H7 (cell line): ENCODE measurements around the gene HAUS7. TPM values are rescaled to one million over a fixed set of nuclear protein-coding genes. Genes with fewer than 3 reads are reported as not detected.
A peak's percentile ranks its signal among the peaks of the same experiment; 100 is the strongest.

Experiments used
- DNase-seq: peaks from one replicate; pipeline ENCODE4 v3.0.0; 2012
- H3K27me3 ChIP-seq: 2 replicates; pipeline ENCODE4 v1.6.0; 2011; ENCODE audit warnings: mild to moderate bottlenecking, low read length; ENCODE audit not compliant: control insufficient read depth, insufficient read depth
- H3K36me3 ChIP-seq: replicated peaks from 2 replicates; pipeline ENCODE4 v1.5.1; 2011; ENCODE audit warnings: low read length; ENCODE audit not compliant: control insufficient read depth, insufficient read depth
- H3K4me3 ChIP-seq: 2 replicates; pipeline ENCODE4 v1.5.1; 2011; ENCODE audit warnings: low read depth, mild to moderate bottlenecking, control low read depth, low read length, moderate library complexity; ENCODE audit not compliant: insufficient read depth
- total RNA-seq: library from RNA; depleted of rRNA; stranded (reverse); fragments of >200 nt; shearing (Covaris generic); gene quantifications from 2 replicates; pipeline ENCODE4 v1.2.3, GENCODE V29; 2014

HAUS7 gene
- total RNA-seq, 1 experiment from 2014 or later, result 47.2 TPM

- Histone ChIP-seq H3K4me3 (no peak overlapping the region), H3K36me3 (no peaks in the 10 kb centered on the region), H3K27me3 (no peaks in the 10 kb centered on the region)
- no peak for DNase-seq
Observed at GRCh38 chrX:153505361-153505760, 35.0 kb upstream of the HAUS7 start.

- DNase-seq, result no peak
- H3K4me3 ChIP-seq, result no peak overlapping the region
- H3K36me3 ChIP-seq, result no peaks in the 10 kb centered on the region
- H3K27me3 ChIP-seq, result no peaks in the 10 kb centered on the region
Observed at GRCh38 chrX:153504445-153505016, 34.2 kb upstream of the HAUS7 start.

GRCh38 chrX:153502796-153503195 is 32.4 kb upstream of the HAUS7 start:
- Histone ChIP-seq H3K4me3 (no peak overlapping the region), H3K36me3 (no peaks in the 10 kb centered on the region), H3K27me3 (no peaks in the 10 kb centered on the region)
- no peak for DNase-seq

- Histone ChIP-seq H3K4me3 (no peak overlapping the region), H3K36me3 (no peaks in the 10 kb centered on the region), H3K27me3 (no peaks in the 10 kb centered on the region)
- DNase-seq, result no peak
Observed at GRCh38 chrX:153502131-153502530, 31.8 kb upstream of the HAUS7 start.

GRCh38 chrX:153501530-153501929 is 31.2 kb upstream of the HAUS7 start:
- Histone ChIP-seq H3K27me3 (no peaks in the 10 kb centered on the region), H3K36me3 (no peaks in the 10 kb centered on the region), H3K4me3 (no peak overlapping the region)
- DNase-seq, result no peak

- H3K27me3 ChIP-seq, result no peaks in the 10 kb centered on the region
- no peak for DNase-seq
- H3K4me3 ChIP-seq, result no peak overlapping the region
- H3K36me3 ChIP-seq, result no peaks in the 10 kb centered on the region
Observed at GRCh38 chrX:153500676-153501280, 30.4 kb upstream of the HAUS7 start.

GRCh38 chrX:153499876-153500275 is 29.5 kb upstream of the HAUS7 start:
- H3K4me3 ChIP-seq, result no peak overlapping the region

GRCh38 chrX:153499341-153499740 is 29.0 kb upstream of the HAUS7 start:
- DNase-seq, result no peak
- no peaks in the 10 kb centered on the region for H3K36me3 ChIP-seq
- no peak overlapping the region for H3K4me3 ChIP-seq
- H3K27me3 ChIP-seq, result no peaks in the 10 kb centered on the region

More at GRCh38 chrX:153499876-153500275, 29.5 kb upstream of the HAUS7 start:
- no peaks in the 10 kb centered on the region for H3K36me3 ChIP-seq
- no peaks in the 10 kb centered on the region for H3K27me3 ChIP-seq
- DNase-seq, result no peak

GRCh38 chrX:153498453-153498852 is 28.1 kb upstream of the HAUS7 start:
- Histone ChIP-seq H3K36me3 (no peaks in the 10 kb centered on the region), H3K4me3 (no peak overlapping the region)

GRCh38 chrX:153496590-153496959 is 26.2 kb upstream of the HAUS7 start:
- Histone ChIP-seq H3K36me3 (no peaks in the 10 kb centered on the region), H3K4me3 (no peak overlapping the region)

More at GRCh38 chrX:153498453-153498852, 28.1 kb upstream of the HAUS7 start:
- H3K27me3 ChIP-seq, result no peaks in the 10 kb centered on the region
- DNase-seq, result no peak

GRCh38 chrX:153495903-153496589 is 25.7 kb upstream of the HAUS7 start:
- H3K36me3 ChIP-seq, result no peaks in the 10 kb centered on the region
- H3K4me3 ChIP-seq, result no peak overlapping the region
- no peak for DNase-seq

More at GRCh38 chrX:153496590-153496959, 26.2 kb upstream of the HAUS7 start:
- no peak for DNase-seq
- no peaks in the 10 kb centered on the region for H3K27me3 ChIP-seq

GRCh38 chrX:153495362-153495751 is 25.0 kb upstream of the HAUS7 start:
- DNase-seq, result no peak
- no peaks in the 10 kb centered on the region for H3K27me3 ChIP-seq
- no peak overlapping the region for H3K4me3 ChIP-seq
- H3K36me3 ChIP-seq, result no peaks in the 10 kb centered on the region

More at GRCh38 chrX:153495903-153496589, 25.7 kb upstream of the HAUS7 start:
- H3K27me3 ChIP-seq, result no peaks in the 10 kb centered on the region

- H3K36me3 ChIP-seq, result no peaks in the 10 kb centered on the region
- peak within 1 kb of the TSS; percentile 22; the same call in 1 of the 2 replicates for H3K4me3 ChIP-seq
- DNase-seq, result peak; percentile 87
- H3K27me3 ChIP-seq, result no peaks in the 10 kb centered on the region
Observed at GRCh38 chrX:153494541-153495361, 24.4 kb upstream of the HAUS7 start, which contains the start of gene BGN. TSS of gene BGN (plus strand) at chrX:153494980. CDS start at chrX:153504632, 9,652 bp downstream.

- no peak for DNase-seq
- Histone ChIP-seq H3K4me3 (no peak overlapping the region), H3K27me3 (no peaks in the 10 kb centered on the region), H3K36me3 (no peaks in the 10 kb centered on the region)
Observed at GRCh38 chrX:153494061-153494460, 23.7 kb upstream of the HAUS7 start.
